Activated CD4-positive, alpha-beta T cell treated with anti-CD3 and anti-CD28 coated beads, Interleukin-2, amount 50 U/mL, for 1 hour (primary cell): ENCODE measurements around the gene IL17REL.

Source experiments
- DNase-seq: peaks from one replicate; pipeline ENCODE4 v3.0.0-alpha.2; 2020

The IL17REL gene

DNA sequence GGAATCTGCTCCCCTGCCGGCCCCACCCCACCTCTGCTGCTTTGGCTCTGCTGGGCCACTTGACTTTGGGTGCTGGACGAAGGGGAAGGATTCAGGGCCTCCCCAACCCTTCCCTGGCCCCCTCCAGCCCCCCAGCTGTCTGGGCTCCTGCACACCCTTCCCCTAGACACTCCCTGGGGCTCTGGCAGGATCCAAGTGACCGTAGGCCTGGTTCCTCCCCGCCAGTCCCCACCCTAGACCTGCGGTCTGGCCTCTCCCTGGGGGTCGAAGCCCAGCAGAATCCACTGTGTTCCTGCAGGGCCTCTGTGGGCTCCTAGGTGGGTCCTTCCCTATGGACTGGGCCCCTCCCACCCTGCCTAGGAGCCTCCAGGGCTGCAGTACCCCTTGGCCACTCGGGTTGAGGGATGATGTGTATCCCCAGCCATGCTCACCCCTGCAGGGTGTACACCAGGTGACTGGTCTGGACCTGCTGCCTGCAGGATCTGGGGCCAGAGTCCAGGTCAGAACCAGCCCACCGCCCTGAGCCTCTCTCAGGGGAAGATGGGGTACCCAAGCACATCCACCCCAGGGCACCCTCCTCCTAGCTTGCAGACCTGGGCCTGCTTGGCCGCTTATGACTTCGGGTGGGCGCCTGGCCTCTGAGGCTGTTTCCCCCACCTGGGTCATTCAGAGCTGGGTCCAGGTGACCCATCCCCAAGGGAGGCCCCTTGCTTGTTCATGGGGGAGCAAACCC, 46.4 kb downstream of the IL17REL start:
- DNase-seq, result no peak

DNA sequence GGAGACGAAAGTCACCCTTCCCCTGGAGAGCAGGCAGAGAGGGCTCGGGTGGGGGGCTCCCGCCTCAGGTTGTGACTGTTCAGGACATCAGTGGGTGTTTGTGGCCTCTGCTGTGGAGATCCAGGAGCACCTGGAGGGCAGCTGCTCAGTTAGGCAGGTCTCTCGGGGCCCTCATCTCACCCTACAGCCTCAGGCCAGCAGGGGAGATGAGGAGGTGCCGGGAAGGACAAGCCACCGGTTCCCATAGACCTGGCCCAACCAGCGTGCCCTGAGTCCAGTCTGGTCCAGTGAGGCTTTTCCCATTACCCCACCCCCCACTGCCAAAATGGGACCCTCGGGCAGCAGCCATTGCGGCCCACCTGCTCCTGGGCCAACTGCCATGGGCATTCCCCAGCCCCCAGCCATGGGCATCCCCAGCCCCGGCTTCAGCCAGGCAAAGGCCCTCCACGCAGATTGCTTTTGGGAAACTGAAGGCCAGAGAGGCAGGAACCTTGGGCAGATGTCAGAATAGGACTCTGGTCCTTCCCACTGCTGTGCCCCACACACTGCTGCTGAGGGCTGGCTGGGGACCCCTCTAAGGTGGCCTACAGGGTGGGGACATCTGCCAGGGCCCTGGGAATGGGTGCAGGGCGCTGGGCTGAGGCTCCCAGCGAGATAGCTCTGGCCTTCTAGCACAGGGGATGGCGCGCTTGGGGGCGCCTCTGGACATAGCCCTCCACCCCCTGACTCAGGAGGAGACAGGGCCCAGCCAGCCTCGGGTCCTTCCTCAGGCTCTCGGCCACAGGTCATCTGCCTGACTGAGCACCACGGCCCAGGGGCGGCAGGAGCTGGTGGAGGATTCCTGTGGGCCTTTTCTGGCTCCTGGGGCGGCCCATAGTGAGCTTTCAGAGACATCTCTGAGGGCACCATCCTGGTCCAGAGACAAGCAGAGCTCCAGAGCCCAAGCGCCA, 47.2 kb downstream of the IL17REL start:
- no peak for DNase-seq

- DNase-seq, result no peak
These were observed 48.2 kb downstream of the IL17REL start for GRCh38 chr22:49964136-49965090.

DNA sequence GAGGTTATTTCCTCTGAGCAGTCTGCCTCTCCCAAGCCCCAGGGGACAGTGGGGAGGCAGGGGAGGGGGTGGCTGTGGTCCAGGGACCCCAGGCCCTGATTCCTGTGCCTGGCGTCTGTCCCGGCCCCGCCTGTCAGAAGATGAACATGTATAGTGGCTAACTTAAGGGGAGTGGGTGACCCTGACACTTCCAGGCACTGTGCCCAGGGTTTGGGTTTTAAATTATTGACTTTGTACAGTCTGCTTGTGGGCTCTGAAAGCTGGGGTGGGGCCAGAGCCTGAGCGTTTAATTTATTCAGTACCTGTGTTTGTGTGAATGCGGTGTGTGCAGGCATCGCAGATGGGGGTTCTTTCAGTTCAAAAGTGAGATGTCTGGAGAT, 48.9 kb downstream of the IL17REL start:
- no peak for DNase-seq

DNA sequence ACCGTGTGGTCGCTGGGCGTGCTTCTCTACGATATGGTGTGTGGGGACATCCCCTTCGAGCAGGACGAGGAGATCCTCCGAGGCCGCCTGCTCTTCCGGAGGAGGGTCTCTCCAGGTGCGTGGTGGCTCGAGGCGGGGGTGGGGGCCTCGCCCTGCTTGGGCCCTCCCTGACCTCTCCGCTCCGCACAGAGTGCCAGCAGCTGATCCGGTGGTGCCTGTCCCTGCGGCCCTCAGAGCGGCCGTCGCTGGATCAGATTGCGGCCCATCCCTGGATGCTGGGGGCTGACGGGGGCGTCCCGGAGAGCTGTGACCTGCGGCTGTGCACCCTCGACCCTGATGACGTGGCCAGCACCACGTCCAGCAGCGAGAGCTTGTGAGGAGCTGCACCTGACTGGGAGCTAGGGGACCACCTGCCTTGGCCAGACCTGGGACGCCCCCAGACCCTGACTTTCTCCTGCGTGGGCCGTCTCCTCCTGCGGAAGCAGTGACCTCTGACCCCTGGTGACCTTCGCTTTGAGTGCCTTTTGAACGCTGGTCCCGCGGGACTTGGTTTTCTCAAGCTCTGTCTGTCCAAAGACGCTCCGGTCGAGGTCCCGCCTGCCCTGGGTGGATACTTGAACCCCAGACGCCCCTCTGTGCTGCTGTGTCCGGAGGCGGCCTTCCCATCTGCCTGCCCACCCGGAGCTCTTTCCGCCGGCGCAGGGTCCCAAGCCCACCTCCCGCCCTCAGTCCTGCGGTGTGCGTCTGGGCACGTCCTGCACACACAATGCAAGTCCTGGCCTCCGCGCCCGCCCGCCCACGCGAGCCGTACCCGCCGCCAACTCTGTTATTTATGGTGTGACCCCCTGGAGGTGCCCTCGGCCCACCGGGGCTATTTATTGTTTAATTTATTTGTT, 49.6 kb downstream of the IL17REL start:
- no peak for DNase-seq

DNA sequence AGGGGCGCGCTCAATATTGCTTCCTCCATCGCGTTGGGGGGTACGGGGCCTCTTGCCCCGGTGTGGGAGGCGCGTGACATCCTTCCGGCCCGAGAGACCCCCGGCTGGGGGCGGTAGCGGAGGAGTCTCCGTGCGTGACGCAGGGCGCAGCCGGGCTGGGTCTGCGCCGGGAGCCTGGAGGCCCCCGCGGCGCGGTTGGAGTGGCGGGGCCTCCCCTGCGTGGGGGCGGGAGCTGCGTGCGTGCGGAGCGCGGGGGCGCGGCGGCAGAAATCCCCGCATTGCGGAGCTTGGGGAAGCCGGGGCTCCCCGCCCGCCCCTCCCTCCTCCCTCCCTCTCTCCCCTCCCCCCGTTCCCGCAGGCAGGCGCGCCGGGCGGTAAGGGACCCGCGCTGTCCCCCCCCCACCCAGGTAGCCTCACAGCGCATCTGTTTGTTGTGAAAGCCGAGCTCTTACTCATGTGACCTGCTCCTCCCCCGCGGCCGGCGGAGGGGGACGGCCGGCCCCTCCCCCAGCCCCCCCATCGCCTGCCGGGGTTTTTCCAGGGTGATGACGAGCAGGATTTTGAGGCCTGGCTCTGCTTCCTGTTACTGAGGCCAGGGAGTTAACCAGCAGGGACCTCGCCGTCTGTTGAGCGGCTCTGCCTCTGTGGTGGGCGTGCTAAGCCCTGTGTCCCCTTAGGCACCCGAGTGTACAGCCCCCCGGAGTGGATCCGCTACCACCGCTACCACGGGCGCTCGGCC, 50.4 kb downstream of the IL17REL start:
- peak; percentile 81 for DNase-seq

- no peak for DNase-seq
These were observed 51.0 kb downstream of the IL17REL start for GRCh38 chr22:49961601-49962011.

DNA sequence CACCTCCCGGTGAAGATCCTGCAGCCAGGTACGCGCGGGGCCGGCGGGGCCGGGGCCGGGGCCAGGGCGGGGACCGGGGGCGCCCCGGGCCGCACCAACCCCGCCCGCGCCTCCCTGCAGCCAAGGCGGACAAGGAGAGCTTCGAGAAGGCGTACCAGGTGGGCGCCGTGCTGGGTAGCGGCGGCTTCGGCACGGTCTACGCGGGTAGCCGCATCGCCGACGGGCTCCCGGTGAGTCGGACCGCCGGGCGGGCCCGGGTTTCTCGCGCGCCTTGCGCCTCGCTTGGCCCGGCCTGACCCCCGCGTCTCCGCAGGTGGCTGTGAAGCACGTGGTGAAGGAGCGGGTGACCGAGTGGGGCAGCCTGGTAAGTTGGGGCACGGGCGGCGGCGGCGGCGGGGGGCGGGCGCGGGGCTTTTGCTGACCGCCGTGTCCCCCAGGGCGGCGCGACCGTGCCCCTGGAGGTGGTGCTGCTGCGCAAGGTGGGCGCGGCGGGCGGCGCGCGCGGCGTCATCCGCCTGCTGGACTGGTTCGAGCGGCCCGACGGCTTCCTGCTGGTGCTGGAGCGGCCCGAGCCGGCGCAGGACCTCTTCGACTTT, 51.5 kb downstream of the IL17REL start:
- DNase-seq, result no peak

DNA sequence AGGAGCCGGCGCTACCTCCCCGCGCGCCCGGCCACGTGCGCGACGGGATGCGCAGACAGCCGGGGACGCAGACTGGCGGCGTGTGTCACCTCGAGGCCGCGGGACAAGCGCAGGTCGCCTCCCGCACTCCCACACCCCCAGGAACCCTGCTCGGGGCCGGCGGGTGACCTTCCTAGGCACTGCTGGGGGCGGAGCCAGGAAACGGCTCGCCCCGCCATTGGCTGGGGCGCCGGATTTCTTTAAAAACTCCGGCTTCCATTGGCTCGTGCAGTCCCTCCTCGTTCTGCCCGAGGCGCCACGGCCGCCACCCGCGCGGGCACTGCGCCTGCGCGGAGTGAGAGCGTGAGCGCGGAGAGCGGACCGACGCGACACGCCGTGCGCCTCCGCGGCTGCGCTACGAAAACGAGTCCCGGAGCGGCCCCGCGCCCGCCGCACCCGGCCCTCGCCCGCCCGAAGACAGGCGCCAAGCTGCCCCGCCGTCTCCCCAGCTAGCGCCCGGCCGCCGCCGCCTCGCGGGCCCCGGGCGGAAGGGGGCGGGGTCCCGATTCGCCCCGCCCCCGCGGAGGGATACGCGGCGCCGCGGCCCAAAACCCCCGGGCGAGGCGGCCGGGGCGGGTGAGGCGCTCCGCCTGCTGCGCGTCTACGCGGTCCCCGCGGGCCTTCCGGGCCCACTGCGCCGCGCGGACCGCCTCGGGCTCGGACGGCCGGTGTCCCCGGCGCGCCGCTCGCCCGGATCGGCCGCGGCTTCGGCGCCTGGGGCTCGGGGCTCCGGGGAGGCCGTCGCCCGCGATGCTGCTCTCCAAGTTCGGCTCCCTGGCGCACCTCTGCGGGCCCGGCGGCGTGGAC, 52.2 kb downstream of the IL17REL start, which contains the start of gene PIM3:
PIM3 (plus strand) TSS at position 614 of the 846 bp plus-strand sequence; CDS start at position 790, 176 bp downstream.
- DNase-seq, result peak; percentile 86

DNA sequence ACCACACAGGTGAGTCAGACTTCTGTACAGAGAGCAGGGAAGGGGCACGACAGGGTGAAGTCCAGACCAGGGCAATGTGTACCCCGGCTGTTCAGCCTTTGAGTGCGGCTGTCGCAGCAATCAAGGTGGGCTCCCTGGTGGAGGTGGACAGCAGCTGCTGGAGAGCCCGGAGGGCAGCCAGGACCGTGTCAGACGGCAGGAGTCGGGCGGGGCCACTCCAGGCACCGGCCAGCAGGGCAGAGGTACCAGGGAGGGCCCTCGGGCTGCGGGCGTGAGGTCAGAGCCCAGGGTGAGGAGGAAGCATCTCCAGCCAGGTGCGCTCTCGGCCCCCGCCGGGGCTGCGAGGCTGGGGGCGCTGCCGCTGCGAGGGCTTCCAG, 52.8 kb downstream of the IL17REL start:
- no peak for DNase-seq

- DNase-seq, result no peak
These were observed 53.4 kb downstream of the IL17REL start for GRCh38 chr22:49958931-49959781.

DNA sequence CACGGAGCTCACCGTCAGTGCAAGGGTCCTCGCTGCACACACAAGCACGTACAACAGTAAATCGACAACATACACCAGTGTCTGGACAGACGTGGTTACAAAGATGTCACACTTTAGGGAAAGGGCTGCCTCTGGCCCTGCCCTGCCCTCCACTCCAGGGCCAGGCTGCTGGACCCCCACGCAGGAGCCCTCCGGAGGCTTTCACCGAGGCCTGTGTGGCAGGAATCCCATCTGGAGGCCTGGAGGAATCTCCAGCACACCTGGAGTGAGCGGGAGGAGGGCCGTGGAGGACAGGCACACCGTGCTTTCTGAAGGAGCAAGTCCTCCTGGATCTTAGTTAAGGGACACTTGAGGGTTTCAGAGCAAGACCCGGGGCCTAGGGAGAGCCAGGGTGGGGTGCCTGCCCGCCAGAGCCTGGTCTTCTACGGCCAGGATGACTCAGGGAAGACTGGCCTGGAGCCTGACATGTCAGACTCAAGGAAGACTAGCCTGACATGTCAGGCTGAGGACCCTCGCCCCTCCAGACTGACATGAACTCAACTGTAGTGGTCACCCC, 54.1 kb downstream of the IL17REL start:
- no peak for DNase-seq

- DNase-seq, result no peak
These were observed 54.7 kb downstream of the IL17REL start for GRCh38 chr22:49957826-49958365.

- no peak for DNase-seq
These were observed 55.4 kb downstream of the IL17REL start for GRCh38 chr22:49956914-49957825.

DNA sequence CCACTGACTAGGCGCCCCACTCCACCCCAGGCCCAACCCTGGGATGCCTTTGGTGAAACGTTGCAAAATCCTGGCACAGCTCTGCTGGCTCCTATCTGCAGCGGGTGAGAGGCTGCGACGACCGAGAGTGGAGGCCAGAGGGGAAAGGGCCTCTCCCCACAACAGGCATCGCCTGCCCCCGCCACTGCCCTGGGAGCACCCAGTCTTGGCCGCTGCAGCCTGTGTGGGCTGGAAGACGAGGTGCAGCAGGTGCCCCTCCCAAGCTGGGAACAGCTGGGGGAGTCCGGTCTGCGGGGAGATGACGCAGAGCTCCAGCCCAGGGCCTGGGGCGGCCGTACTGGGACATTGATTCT, 56.2 kb downstream of the IL17REL start:
- no peak for DNase-seq

DNA sequence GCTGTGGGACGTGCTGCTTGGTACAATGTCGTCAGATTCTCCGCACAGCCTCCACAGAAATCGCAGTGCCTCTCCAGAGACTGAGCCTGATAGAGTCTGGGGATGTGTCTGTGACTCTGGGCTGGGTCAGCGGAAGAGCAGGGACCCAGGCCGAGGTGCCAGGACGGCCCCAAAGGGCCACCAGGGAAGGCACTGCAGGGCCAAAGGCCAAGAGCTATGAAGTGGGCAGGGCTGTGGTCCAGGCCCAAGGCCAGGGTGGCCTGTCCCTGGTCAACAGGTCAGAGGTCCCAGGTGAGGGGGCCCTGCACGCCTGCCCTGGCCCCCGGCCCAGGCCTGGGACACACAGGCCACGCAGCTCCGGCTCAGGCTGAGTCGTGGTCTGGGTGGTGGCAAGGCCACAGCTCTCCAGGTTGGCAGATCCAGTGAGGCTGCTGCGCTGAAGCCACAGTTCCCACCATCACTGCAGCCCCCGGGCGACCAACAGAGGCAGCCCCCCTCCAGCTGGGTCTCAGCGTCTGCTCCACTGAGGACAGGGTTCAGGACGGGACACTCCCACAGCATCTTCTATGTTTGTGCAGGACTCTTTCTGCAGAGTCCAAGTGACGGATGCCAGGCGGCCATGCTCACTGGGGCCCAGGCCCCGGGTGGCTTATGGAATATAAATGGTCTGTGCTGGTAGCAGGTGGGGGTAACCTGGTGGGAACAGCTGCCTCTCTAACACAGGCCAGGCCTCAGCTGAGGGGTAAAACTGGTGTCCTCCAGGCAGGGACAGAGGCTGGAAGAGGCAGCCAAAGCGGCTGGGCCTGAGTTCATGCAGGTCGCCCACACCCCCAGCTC, 56.8 kb downstream of the IL17REL start:
- DNase-seq, result no peak
